ENCODE measurements around the gene EPHB4.

GRCh38 chr7:100791881-100792666 is 35.2 kb downstream of the EPHB4 start:
- TF ChIP-seq POLR2A (IDR thresholded peaks at IDR 0.05; ENCODE audit: low read length): no peak
- TF ChIP-seq GATA1 (IDR thresholded peaks at IDR 0.05; ENCODE audit: low read depth, low read length): no peak

Measured in erythroblast (primary cell).